NK-92 treated with Interleukin-12 subunit alpha and Interleukin-12 subunit beta, amount 100 ng/mL, for 24 hours (cell line): ENCODE results near the gene DCAKD.

Source experiments
- DNase-seq: peaks from one replicate; lab custom pipeline; 2025; lab: John Stamatoyannopoulos, UW

The DCAKD gene

DNA sequence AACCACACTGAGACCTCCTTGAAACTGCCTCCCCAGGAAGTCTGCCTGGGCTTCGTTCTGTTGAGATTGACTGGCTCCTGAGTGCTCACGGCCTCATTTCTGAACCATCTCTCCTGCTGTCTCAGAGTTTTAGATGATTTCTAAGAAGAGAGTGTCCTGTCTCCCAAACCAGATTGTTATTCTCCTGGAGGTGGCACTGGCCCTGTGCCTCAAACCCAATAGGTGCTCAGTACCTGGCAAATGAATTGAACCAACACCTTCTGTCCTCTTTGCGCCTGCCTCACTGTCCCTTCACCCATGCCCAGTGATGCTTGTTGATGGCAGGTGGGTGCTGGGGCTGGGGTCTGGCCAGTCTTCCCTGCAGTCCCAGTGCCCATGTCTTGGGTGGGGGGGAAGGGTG is 47.0 kb downstream of the DCAKD start:
- no peak for DNase-seq

GRCh38 chr17:45003877-45004276 is 47.6 kb downstream of the DCAKD start:
- DNase-seq, result no peak

DNA sequence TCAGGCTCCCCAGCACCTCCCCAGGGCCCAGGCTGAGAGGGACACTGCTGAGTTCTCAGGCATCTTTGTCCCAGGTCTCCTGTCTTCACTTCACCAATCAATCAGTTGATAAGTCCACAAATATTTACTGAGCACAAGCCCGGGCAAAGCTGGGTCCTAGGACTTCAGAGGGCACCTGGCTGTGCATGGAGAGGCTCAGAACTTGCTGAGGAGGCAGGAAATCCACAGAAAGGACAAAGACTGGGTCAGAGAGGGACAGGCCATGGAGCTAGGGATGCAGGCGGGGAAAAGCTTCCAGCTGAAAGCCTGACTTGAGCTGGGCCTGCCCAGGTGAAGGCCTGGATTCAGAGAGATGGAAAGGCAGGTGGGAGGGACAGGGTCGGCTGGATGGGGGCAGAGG is 50.1 kb downstream of the DCAKD start:
- no peak for DNase-seq

- DNase-seq, result no peak
Observed at GRCh38 chr17:44999433-44999832, 52.0 kb downstream of the DCAKD start.

- DNase-seq, result no peak
Observed at GRCh38 chr17:44998646-44999045, 52.8 kb downstream of the DCAKD start.

DNA sequence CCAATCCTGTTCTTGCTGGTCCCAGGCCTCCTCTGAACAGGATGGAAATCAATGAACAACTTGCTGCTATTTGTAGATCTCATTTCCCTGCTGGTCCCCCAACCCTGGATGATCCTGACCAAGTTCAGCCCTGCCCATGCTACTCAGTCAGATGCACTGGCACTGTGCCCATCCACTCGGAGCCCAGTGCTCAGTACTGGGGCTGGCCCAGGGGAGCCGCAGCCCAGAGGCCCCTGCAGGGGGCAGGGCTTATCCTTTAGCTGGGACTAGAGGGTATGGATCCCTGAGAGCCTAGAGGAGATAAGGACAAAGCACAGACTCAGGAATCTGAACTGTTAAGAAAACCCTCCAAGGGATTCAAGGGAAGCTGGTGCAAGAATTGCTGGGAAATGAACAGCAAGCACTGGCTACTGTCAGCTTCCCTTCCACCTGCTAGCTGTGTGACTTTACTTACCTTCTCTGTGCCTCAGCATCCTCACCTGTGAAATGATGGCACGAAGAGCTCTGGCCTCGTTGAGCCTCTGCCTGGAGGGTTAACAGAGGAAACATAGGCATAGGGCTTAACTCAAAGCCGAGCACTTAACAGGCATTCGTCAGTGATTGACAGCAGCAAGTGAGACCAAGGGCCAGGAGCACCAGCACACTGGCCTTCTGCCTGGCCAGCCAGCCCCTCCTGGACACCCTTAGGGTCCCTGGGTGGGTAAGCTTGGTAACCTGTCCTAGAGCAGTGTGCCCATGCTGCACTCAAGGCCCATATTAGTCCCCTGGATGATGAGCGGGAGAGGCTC is 53.5 kb downstream of the DCAKD start:
- DNase-seq, result no peak

DNA sequence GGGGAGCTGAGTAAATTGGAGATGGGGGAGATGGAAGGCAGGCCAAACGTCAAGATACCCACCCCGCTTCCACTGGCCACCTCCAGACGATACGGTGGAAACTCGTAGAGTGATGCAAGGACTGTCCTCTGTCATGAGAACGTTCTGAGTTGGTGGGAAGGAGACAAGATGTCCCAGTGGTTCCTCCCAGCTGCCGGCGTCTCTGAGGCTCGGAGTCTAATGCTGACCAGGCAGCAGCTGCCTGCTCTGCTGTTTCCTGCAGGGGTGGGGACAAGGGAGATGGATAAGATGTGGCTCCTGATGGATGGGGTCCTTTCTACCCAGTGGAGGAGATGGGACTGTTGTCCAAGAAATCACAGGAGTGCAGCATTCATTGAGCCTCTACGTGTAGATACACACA is 55.1 kb downstream of the DCAKD start:
- DNase-seq, result no peak

DNA sequence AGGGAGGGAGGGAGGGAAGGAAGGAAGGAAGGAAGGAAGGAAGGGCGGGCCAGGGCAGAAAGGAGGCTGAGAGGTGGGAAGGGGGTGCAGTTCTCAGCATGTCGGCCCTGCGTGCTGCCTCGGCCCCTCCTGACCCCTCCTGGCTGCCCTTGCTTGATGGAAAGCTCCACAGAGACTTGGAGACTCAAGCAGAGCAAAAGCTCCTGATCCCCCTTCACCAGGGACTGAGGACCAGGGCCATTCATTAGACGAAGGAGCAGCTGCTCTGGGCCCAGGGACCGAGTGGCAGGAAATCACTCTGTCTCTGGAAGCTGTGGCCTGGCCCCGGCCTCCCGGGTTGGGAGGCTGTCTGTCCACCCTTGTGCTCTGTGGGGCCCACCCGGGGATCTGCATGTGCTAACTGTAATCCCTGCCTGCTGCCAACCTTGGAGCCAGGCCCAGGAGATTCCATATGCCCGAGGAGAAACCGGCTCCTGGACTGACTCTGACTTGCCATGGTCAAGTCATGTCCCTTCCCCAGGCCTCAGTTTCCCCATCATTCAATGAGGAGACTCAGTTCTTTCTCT is 55.9 kb downstream of the DCAKD start:
- DNase-seq, result no peak

GRCh38 chr17:44992242-44992939 is 59.0 kb downstream of the DCAKD start:
- no peak for DNase-seq

- DNase-seq, result no peak
Observed at GRCh38 chr17:44990994-44991393, 60.4 kb downstream of the DCAKD start.

GRCh38 chr17:44989552-44990138 is 61.8 kb downstream of the DCAKD start:
- DNase-seq, result no peak

DNA sequence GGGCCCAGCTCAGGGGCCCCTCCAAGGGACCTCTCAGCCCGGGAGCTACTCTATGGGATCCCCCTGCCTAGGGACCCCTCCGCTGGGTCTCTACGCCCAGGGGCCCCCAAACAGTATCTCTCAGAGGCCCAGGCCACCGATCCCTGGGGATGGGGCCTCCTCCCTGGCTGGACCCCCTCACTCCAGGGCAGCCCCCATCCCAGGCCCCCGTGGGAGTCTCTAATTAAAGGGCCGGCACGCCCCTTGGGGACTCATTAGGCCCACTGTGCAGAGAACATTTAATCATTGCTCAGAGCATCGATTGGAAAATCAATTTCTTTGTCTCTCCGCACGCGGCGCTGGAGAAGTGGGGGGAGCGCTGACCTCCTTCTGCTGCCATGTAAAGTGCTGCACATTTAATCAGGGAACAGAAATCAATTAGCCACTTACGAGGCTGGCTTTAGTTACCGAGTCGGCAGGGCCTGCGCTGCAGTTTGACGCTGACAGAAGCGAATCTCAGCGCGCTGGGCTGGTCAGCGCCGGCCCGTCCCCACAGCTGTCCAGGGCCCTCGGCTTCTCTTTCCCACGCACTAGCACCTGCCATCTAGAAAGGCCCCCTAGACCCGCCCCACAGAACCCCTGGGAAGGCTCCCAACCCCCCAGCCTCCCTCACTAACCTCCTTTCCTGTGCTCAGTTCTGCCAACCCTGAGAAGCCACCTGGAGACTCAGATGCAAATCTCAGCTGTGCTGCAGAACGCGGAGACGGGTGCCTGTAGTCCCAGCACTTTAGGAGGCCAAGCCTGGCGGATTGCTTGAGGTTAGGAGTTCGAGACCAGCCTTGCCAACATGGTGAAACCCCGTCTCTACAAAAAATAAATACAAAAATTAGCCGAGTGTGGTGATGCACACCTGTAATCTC is 63.1 kb downstream of the DCAKD start:
- DNase-seq, result no peak

GRCh38 chr17:44983563-44983962 is 67.9 kb downstream of the DCAKD start:
- DNase-seq, result no peak

DNA sequence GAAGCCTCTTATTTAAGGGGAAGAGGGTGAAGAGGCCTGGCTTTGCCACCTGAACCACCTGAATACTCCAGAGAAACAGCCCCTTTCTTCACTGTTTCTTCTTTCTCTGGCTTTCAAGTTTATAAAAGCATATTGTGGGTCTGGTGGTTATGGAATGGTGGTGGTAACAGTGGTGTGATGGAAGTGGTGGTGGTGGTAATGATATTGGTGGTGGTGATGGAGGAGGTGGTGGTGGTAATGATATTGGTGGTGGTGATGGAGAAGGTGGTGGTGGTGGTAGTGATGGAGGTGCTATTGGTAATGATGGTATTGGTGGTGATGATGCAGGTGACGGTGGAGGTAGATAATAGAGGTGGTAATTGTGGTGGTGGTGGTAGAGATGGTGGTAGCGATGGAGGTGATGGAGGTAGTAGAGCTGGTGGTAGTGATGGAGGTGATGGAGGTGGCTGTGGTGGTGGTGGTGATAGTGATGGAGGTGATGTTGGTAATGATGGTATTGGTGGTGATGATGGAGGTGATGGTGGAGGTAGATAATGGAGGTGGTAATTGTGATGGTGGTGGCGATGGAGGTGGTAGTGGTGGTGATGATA is 69.2 kb downstream of the DCAKD start:
- no peak for DNase-seq

- no peak for DNase-seq
Observed at GRCh38 chr17:44981221-44981968, 70.0 kb downstream of the DCAKD start.

GRCh38 chr17:44979426-44979995 is 71.9 kb downstream of the DCAKD start:
- DNase-seq, result no peak

DNA sequence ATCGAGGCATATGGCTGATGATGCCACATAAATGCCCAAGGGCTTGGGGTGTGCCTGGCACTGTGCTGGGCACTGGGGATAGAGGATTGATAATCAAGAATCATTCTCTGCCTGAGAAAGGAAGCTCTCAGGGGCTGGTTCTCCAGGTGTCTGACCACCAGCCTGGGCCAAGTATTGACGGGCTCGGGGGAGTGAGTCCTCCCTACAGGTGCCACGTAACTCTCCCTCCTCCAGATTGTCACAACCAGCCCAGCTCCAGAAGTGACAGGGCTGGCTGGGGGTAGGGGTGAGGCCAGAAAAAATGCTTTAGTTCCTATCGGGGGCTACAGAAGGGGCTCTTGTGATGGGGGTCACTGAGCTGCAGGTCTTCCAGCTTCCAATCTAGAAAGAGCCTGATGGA is 72.6 kb downstream of the DCAKD start:
- no peak for DNase-seq

- DNase-seq, result no peak
Observed at GRCh38 chr17:44977814-44978550, 73.5 kb downstream of the DCAKD start.

DNA sequence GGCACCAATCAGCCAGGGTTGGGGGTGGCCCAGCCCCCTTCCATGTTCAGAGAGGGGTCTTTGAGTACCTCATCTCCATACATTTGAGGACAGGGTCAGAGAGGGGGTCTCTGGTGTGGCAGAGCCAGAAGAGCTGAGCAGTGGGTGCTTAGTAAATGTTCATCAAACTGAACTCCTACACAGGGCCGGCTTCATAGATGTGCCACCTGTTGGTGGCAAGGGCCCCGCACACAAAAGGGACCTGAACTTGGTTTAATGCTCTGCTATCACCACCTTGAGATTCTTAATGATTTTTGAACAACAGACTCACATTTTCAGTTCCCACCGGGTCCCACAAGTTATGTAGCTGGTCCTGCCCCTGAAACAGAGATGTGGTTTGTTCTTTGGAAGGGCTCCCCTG is 74.4 kb downstream of the DCAKD start:
- DNase-seq, result no peak

DNA sequence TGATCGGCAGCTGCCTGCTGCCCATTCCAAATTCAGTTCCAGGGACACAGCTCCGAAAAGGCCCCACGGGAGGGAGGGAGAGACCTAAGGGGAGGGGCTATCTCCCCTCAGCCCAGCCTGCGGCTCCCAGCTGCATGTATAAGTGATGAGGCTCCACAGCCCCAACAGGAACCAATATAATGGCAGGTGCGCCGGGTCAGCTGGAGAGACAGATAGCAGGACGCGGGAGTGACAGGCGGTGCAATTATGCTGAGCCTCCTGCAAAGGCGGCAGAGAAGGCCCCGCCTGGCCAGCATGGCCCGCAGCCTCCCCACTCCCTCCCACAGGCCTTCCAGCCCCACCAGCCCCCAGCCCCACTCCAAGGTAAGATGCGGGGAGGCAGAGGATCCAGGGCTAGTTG is 75.2 kb downstream of the DCAKD start:
- no peak for DNase-seq
